ENCODE data around the gene C10orf95.

The C10orf95 gene

GRCh38 chr10:102438374-102438773 is 13.0 kb downstream of the C10orf95 start:
- no peak for DNase-seq
- H3K9ac ChIP-seq (ENCODE audit: low read length), result no peak overlapping the region
- H4K91ac ChIP-seq (ENCODE audit: low read length), result peak overlapping the region; percentile 80
- H3K27me3 ChIP-seq (ENCODE audit: control insufficient read depth in 1 of 2, insufficient read depth in 1 of 2, low read length in 2 of 2), result peaks cover 0 to 43% of the 10 kb centered on the region in 2 experiments
- no peaks in the 10 kb centered on the region for H3K36me3 ChIP-seq (ENCODE audit: control insufficient read depth in 1 of 2, insufficient read depth in 2 of 2, low read depth in 1 of 2, low read length in 2 of 2)
- H3K79me1 ChIP-seq (replicated peaks; ENCODE audit: low read length, poor library complexity, severe bottlenecking), result no peaks in the 10 kb centered on the region
- no peak overlapping the region for H3K18ac ChIP-seq (ENCODE audit: low read depth in 1 of 2, low read length in 2 of 2)
- no peak overlapping the region for H2BK15ac ChIP-seq (ENCODE audit: low read depth, poor library complexity, severe bottlenecking)
- no peak overlapping the region for H3K4me3 ChIP-seq (ENCODE audit: insufficient read depth in 1 of 2, low read depth in 1 of 2, low read length in 2 of 2)
- no peak overlapping the region for H2BK120ac ChIP-seq (ENCODE audit: low read depth, low read length)
- no peak overlapping the region for H3K27ac ChIP-seq (ENCODE audit: low read length, poor library complexity, severe bottlenecking)
- no peak overlapping the region for H4K8ac ChIP-seq (ENCODE audit: low read length)
- no peak overlapping the region for H2BK12ac ChIP-seq (ENCODE audit: low read length in 2 of 2)
- H3K4ac ChIP-seq (ENCODE audit: low read depth in 1 of 2, low read length in 2 of 2), result no peak overlapping the region
- H3K4me2 ChIP-seq (ENCODE audit: low read length, poor library complexity, severe bottlenecking), result no peak overlapping the region
- WGBS, result 100% methylated on average over 1 of the region's 1 CpG
- H3K4me1 ChIP-seq (ENCODE audit: control insufficient read depth, insufficient read depth, low read depth, low read length), result peaks cover 7% of the 10 kb centered on the region
- no peak overlapping the region for H2AFZ ChIP-seq (ENCODE audit: low read depth, low read length)
- H3K23ac ChIP-seq (ENCODE audit: low read length in 2 of 2), result peak overlapping the region in 1 of 2 experiments; percentile 51
- H2AK5ac ChIP-seq (ENCODE audit: low read length, severe bottlenecking), result no peak overlapping the region
- H3K14ac ChIP-seq (ENCODE audit: low read length in 2 of 2), result no peak overlapping the region
- no peak overlapping the region for H2BK5ac ChIP-seq (ENCODE audit: low read depth, low read length, poor library complexity, severe bottlenecking)
- no peaks in the 10 kb centered on the region for H3K9me3 ChIP-seq (ENCODE audit: control insufficient read depth, low read length)

- Histone ChIP-seq H2AK5ac (ENCODE audit: low read length, severe bottlenecking) (no peak overlapping the region), H2BK120ac (ENCODE audit: low read depth, low read length) (no peak overlapping the region), H2AFZ (ENCODE audit: low read depth, low read length) (no peak overlapping the region), H3K18ac (ENCODE audit: low read depth in 1 of 2, low read length in 2 of 2) (no peak overlapping the region), H3K14ac (ENCODE audit: low read length in 2 of 2) (no peak overlapping the region), H3K9me3 (ENCODE audit: control insufficient read depth, low read length) (no peaks in the 10 kb centered on the region), H4K91ac (ENCODE audit: low read length) (no peak overlapping the region), H3K36me3 (ENCODE audit: control insufficient read depth in 1 of 2, insufficient read depth in 2 of 2, low read depth in 1 of 2, low read length in 2 of 2) (no peaks in the 10 kb centered on the region), H2BK5ac (ENCODE audit: low read depth, low read length, poor library complexity, severe bottlenecking) (no peak overlapping the region), H3K9ac (ENCODE audit: low read length) (no peak overlapping the region), H3K27me3 (ENCODE audit: control insufficient read depth in 1 of 2, insufficient read depth in 1 of 2, low read length in 2 of 2) (peaks cover 0 to 41% of the 10 kb centered on the region in 2 experiments), H3K4me2 (ENCODE audit: low read length, poor library complexity, severe bottlenecking) (no peak overlapping the region), H3K4ac (ENCODE audit: low read depth in 1 of 2, low read length in 2 of 2) (no peak overlapping the region), H4K8ac (ENCODE audit: low read length) (no peak overlapping the region), H3K79me1 (replicated peaks; ENCODE audit: low read length, poor library complexity, severe bottlenecking) (no peaks in the 10 kb centered on the region), H3K23ac (ENCODE audit: low read length in 2 of 2) (no peak overlapping the region), H2BK15ac (ENCODE audit: low read depth, poor library complexity, severe bottlenecking) (no peak overlapping the region), H3K27ac (ENCODE audit: low read length, poor library complexity, severe bottlenecking) (no peak overlapping the region), H3K4me1 (ENCODE audit: control insufficient read depth, insufficient read depth, low read depth, low read length) (peaks cover 8% of the 10 kb centered on the region), H3K4me3 (ENCODE audit: insufficient read depth in 1 of 2, low read depth in 1 of 2, low read length in 2 of 2) (no peak overlapping the region), H2BK12ac (ENCODE audit: low read length in 2 of 2) (no peak overlapping the region)
- WGBS, result 96% methylated on average over 3 of the region's 3 CpGs
- DNase-seq, result no peak
Observed at GRCh38 chr10:102437515-102437914, 13.8 kb downstream of the C10orf95 start.

GRCh38 chr10:102436312-102436711 is 15.0 kb downstream of the C10orf95 start:
- WGBS, result 88% methylated on average over 6 of the region's 6 CpGs
- no peak overlapping the region for H3K18ac ChIP-seq (ENCODE audit: low read depth in 1 of 2, low read length in 2 of 2)

GRCh38 chr10:102435529-102436233 is 15.7 kb downstream of the C10orf95 start:
- no peak overlapping the region for H3K23ac ChIP-seq (ENCODE audit: low read length in 2 of 2)
- H2AFZ ChIP-seq (ENCODE audit: low read depth, low read length), result no peak overlapping the region
- H2BK15ac ChIP-seq (ENCODE audit: low read depth, poor library complexity, severe bottlenecking), result no peak overlapping the region
- no peak overlapping the region for H2AK5ac ChIP-seq (ENCODE audit: low read length, severe bottlenecking)
- 35% methylated on average over 6 of the region's 14 CpGs for WGBS
- H3K9me3 ChIP-seq (ENCODE audit: control insufficient read depth, low read length), result no peaks in the 10 kb centered on the region
- peak overlapping the region; percentile 55 to 70 for H3K4ac ChIP-seq (ENCODE audit: low read depth in 1 of 2, low read length in 2 of 2)
- peak overlapping the region; percentile 16 to 52 for H3K18ac ChIP-seq (ENCODE audit: low read depth in 1 of 2, low read length in 2 of 2)
- peak overlapping the region in 1 of 2 experiments; percentile 14 for H2BK12ac ChIP-seq (ENCODE audit: low read length in 2 of 2)
- H2BK5ac ChIP-seq (ENCODE audit: low read depth, low read length, poor library complexity, severe bottlenecking), result no peak overlapping the region
- no peak overlapping the region for H4K91ac ChIP-seq (ENCODE audit: low read length)
- peaks cover 5% of the 10 kb centered on the region for H3K79me1 ChIP-seq (replicated peaks; ENCODE audit: low read length, poor library complexity, severe bottlenecking)
- H3K9ac ChIP-seq (ENCODE audit: low read length), result peak overlapping the region; percentile 72
- no peak for DNase-seq
- peak overlapping the region; percentile 12 to 76 for H3K4me3 ChIP-seq (ENCODE audit: insufficient read depth in 1 of 2, low read depth in 1 of 2, low read length in 2 of 2)
- peaks cover 0 to 32% of the 10 kb centered on the region in 2 experiments for H3K27me3 ChIP-seq (ENCODE audit: control insufficient read depth in 1 of 2, insufficient read depth in 1 of 2, low read length in 2 of 2)
- H2BK120ac ChIP-seq (ENCODE audit: low read depth, low read length), result peak overlapping the region; percentile 42
- H3K27ac ChIP-seq (ENCODE audit: low read length, poor library complexity, severe bottlenecking), result no peak overlapping the region
- H3K4me2 ChIP-seq (ENCODE audit: low read length, poor library complexity, severe bottlenecking), result no peak overlapping the region
- H3K36me3 ChIP-seq (ENCODE audit: control insufficient read depth in 1 of 2, insufficient read depth in 2 of 2, low read depth in 1 of 2, low read length in 2 of 2), result peaks cover 0 to 2% of the 10 kb centered on the region in 2 experiments
- H4K8ac ChIP-seq (ENCODE audit: low read length), result peak overlapping the region; percentile 99
- H3K4me1 ChIP-seq (ENCODE audit: control insufficient read depth, insufficient read depth, low read depth, low read length), result peaks cover 16% of the 10 kb centered on the region
- H3K14ac ChIP-seq (ENCODE audit: low read length in 2 of 2), result no peak overlapping the region

More at GRCh38 chr10:102436312-102436711, 15.0 kb downstream of the C10orf95 start:
- peak overlapping the region in 1 of 2 experiments; percentile 76 for H3K4me3 ChIP-seq (ENCODE audit: insufficient read depth in 1 of 2, low read depth in 1 of 2, low read length in 2 of 2)
- no peak overlapping the region for H2BK5ac ChIP-seq (ENCODE audit: low read depth, low read length, poor library complexity, severe bottlenecking)
- H3K14ac ChIP-seq (ENCODE audit: low read length in 2 of 2), result no peak overlapping the region
- H3K9ac ChIP-seq (ENCODE audit: low read length), result no peak overlapping the region
- no peak for DNase-seq
- no peak overlapping the region for H2AK5ac ChIP-seq (ENCODE audit: low read length, severe bottlenecking)
- H3K27ac ChIP-seq (ENCODE audit: low read length, poor library complexity, severe bottlenecking), result no peak overlapping the region
- H3K4ac ChIP-seq (ENCODE audit: low read depth in 1 of 2, low read length in 2 of 2), result no peak overlapping the region
- H3K9me3 ChIP-seq (ENCODE audit: control insufficient read depth, low read length), result no peaks in the 10 kb centered on the region
- H3K27me3 ChIP-seq (ENCODE audit: control insufficient read depth in 1 of 2, insufficient read depth in 1 of 2, low read length in 2 of 2), result peaks cover 0 to 32% of the 10 kb centered on the region in 2 experiments
- peak overlapping the region; percentile 60 for H2BK15ac ChIP-seq (ENCODE audit: low read depth, poor library complexity, severe bottlenecking)
- H4K91ac ChIP-seq (ENCODE audit: low read length), result no peak overlapping the region
- peaks cover 3% of the 10 kb centered on the region for H3K79me1 ChIP-seq (replicated peaks; ENCODE audit: low read length, poor library complexity, severe bottlenecking)
- no peak overlapping the region for H2AFZ ChIP-seq (ENCODE audit: low read depth, low read length)
- H3K36me3 ChIP-seq (ENCODE audit: control insufficient read depth in 1 of 2, insufficient read depth in 2 of 2, low read depth in 1 of 2, low read length in 2 of 2), result no peaks in the 10 kb centered on the region
- H2BK120ac ChIP-seq (ENCODE audit: low read depth, low read length), result no peak overlapping the region
- H4K8ac ChIP-seq (ENCODE audit: low read length), result peak overlapping the region; percentile 23
- H3K4me2 ChIP-seq (ENCODE audit: low read length, poor library complexity, severe bottlenecking), result no peak overlapping the region
- peaks cover 14% of the 10 kb centered on the region for H3K4me1 ChIP-seq (ENCODE audit: control insufficient read depth, insufficient read depth, low read depth, low read length)
- H2BK12ac ChIP-seq (ENCODE audit: low read length in 2 of 2), result no peak overlapping the region
- H3K23ac ChIP-seq (ENCODE audit: low read length in 2 of 2), result no peak overlapping the region
